Spinal cord (tissue), 10 donors: ENCODE results near the gene CRIP1. TPM values are rescaled to one million over a fixed set of nuclear protein-coding genes. Genes with fewer than 3 reads are reported as not detected.

Source experiments
- DNase-seq, 6 donors: peaks; one replicate each; pipeline versions ENCODE4 v3.0.0 to v3.0.0-alpha.2; 2013 to 2015; ENCODE audit warnings: low spot score in 6 of 6, low read depth in 4 of 6
- H3K27ac ChIP-seq: one replicate; pipeline ENCODE4 v1.5.1; 2013; ENCODE audit warnings: low read depth, low read length, control low read depth
- H3K27me3 ChIP-seq: one replicate; pipeline ENCODE4 v1.6.1; 2013; ENCODE audit warnings: low read length; ENCODE audit not compliant: control insufficient read depth, insufficient read depth
- H3K36me3 ChIP-seq: one replicate; pipeline ENCODE4 v1.6.1; 2013; ENCODE audit warnings: low read length; ENCODE audit not compliant: control insufficient read depth, insufficient read depth
- H3K4me1 ChIP-seq: one replicate; pipeline ENCODE4 v1.6.1; 2013; ENCODE audit warnings: low read length; ENCODE audit not compliant: control insufficient read depth, insufficient read depth
- H3K4me3 ChIP-seq: one replicate; pipeline ENCODE4 v1.5.1; 2013; ENCODE audit warnings: low read depth, low read length, control low read depth
- H3K9me3 ChIP-seq: one replicate; pipeline ENCODE4 v1.6.1; 2013; ENCODE audit warnings: low read length; ENCODE audit not compliant: control insufficient read depth, insufficient read depth
- WGBS: methylation state at CpG from one replicate; pipeline ENCODE4 v1.1.5; 2013; ENCODE audit warnings: missing lambda C conversion rate; ENCODE audit not compliant: insufficient coverage; 5-methylcytosine and 5-hydroxymethylcytosine counted together
- polyA plus RNA-seq, 2 donors: library from polyadenylated mRNA; unstranded; fragments of 120-200 nt; gene quantifications; one replicate each; pipeline ENCODE4 v1.2.1, GENCODE V29; 2013; ENCODE audit not compliant: insufficient read length in 2 of 2
- total RNA-seq, 2 donors: library from RNA; depleted of rRNA in 1 of 2; stranded (reverse); fragments of 120-200 nt in 1 of 2; fragments of >200 nt in 1 of 2; gene quantifications; one replicate each; pipeline versions ENCODE4 v1.2.3 to v1.2.4, GENCODE V29; 2013 to 2014
- donor health status: healthy.

CRIP1 gene
- total and polyA plus RNA-seq, 4 donors, result 4.3 to 34.5 (median 17.7) TPM

GRCh38 chr14:105526776-105527380, 40.2 kb downstream of the CRIP1 start:
- H3K27ac ChIP-seq, result no peak overlapping the region
- peaks cover 31% of the 10 kb centered on the region for H3K36me3 ChIP-seq
- peak overlapping the region; percentile 62 for H3K4me3 ChIP-seq
- peaks cover 37% of the 10 kb centered on the region for H3K4me1 ChIP-seq
- under 1% methylated on average over 48 of the region's 48 CpGs for WGBS
- DNase-seq, result peak in 2 of 6 donors; percentile 32 to 50
- no peaks in the 10 kb centered on the region for H3K9me3 ChIP-seq
- no peaks in the 10 kb centered on the region for H3K27me3 ChIP-seq

- no peak overlapping the region for H3K27ac ChIP-seq
- 12% methylated on average over 21 of the region's 23 CpGs for WGBS
- no peaks in the 10 kb centered on the region for H3K9me3 ChIP-seq
- peak overlapping the region; percentile 62 for H3K4me3 ChIP-seq
- peak in 2 of 6 donors; percentile 5 to 18 for DNase-seq
- no peaks in the 10 kb centered on the region for H3K27me3 ChIP-seq
- H3K4me1 ChIP-seq, result peaks cover 37% of the 10 kb centered on the region
- H3K36me3 ChIP-seq, result peaks cover 36% of the 10 kb centered on the region
Measured at GRCh38 chr14:105527381-105527825, 40.7 kb downstream of the CRIP1 start.

- H3K4me1 ChIP-seq, result peaks cover 37% of the 10 kb centered on the region
- H3K9me3 ChIP-seq, result no peaks in the 10 kb centered on the region
- H3K27ac ChIP-seq, result no peak overlapping the region
- peaks cover 42% of the 10 kb centered on the region for H3K36me3 ChIP-seq
- no peaks in the 10 kb centered on the region for H3K27me3 ChIP-seq
- peak overlapping the region; percentile 62 for H3K4me3 ChIP-seq
- peak in 5 of 6 donors; percentile 68 to 94 (median 72) for DNase-seq
- WGBS, result 4% methylated on average over 59 of the region's 67 CpGs
Measured at GRCh38 chr14:105527826-105528585, 41.3 kb downstream of the CRIP1 start.

GRCh38 chr14:105528586-105529318, 42.1 kb downstream of the CRIP1 start:
- DNase-seq, result peak in 2 of 6 donors; percentile 38 to 64
- WGBS, result 13% methylated on average over 86 of the region's 89 CpGs
- Histone ChIP-seq H3K4me1 (peaks cover 42% of the 10 kb centered on the region), H3K27me3 (no peaks in the 10 kb centered on the region), H3K27ac (no peak overlapping the region), H3K4me3 (no peak overlapping the region), H3K9me3 (no peaks in the 10 kb centered on the region), H3K36me3 (peaks cover 48% of the 10 kb centered on the region)

- WGBS, result 27% methylated on average over 24 of the region's 24 CpGs
- Histone ChIP-seq H3K4me1 (peaks cover 44% of the 10 kb centered on the region), H3K27me3 (no peaks in the 10 kb centered on the region), H3K4me3 (no peak overlapping the region), H3K27ac (no peak overlapping the region), H3K36me3 (peaks cover 51% of the 10 kb centered on the region), H3K9me3 (no peaks in the 10 kb centered on the region)
- DNase-seq, result no peak
Measured at GRCh38 chr14:105529319-105529568, 42.6 kb downstream of the CRIP1 start.

GRCh38 chr14:105529569-105530284, 43.0 kb downstream of the CRIP1 start:
- Histone ChIP-seq H3K27ac (no peak overlapping the region), H3K27me3 (no peaks in the 10 kb centered on the region), H3K36me3 (peaks cover 55% of the 10 kb centered on the region), H3K4me1 (peaks cover 48% of the 10 kb centered on the region), H3K9me3 (no peaks in the 10 kb centered on the region), H3K4me3 (no peak overlapping the region)
- 56% methylated on average over 63 of the region's 63 CpGs for WGBS
- DNase-seq, result no peak

GRCh38 chr14:105530285-105531087, 43.8 kb downstream of the CRIP1 start:
- WGBS, result 89% methylated on average over 19 of the region's 19 CpGs
- H3K4me1 ChIP-seq, result peaks cover 50% of the 10 kb centered on the region
- no peak overlapping the region for H3K4me3 ChIP-seq
- no peak for DNase-seq
- peaks cover 55% of the 10 kb centered on the region for H3K36me3 ChIP-seq
- no peak overlapping the region for H3K27ac ChIP-seq
- no peaks in the 10 kb centered on the region for H3K9me3 ChIP-seq
- H3K27me3 ChIP-seq, result no peaks in the 10 kb centered on the region

GRCh38 chr14:105531088-105531893, 44.6 kb downstream of the CRIP1 start:
- WGBS, result 84% methylated on average over 21 of the region's 30 CpGs

More at GRCh38 chr14:105531088-105531893, 44.6 kb downstream of the CRIP1 start:
- H3K36me3 ChIP-seq, result peaks cover 55% of the 10 kb centered on the region
- no peak overlapping the region for H3K27ac ChIP-seq
- no peak overlapping the region for H3K4me3 ChIP-seq
- H3K27me3 ChIP-seq, result no peaks in the 10 kb centered on the region
- peaks cover 45% of the 10 kb centered on the region for H3K4me1 ChIP-seq
- no peak for DNase-seq
- no peaks in the 10 kb centered on the region for H3K9me3 ChIP-seq
